ENCODE data around the gene TXNDC11. TPM values are rescaled to one million over a fixed set of nuclear protein-coding genes. Genes with fewer than 3 reads are reported as not detected.

TXNDC11 gene
- total and polyA plus RNA-seq, 2 donors (not counting 3 experiments of a cell fraction or from before 2014, with no cell fraction given): 42.5 to 66.0 TPM

DNA sequence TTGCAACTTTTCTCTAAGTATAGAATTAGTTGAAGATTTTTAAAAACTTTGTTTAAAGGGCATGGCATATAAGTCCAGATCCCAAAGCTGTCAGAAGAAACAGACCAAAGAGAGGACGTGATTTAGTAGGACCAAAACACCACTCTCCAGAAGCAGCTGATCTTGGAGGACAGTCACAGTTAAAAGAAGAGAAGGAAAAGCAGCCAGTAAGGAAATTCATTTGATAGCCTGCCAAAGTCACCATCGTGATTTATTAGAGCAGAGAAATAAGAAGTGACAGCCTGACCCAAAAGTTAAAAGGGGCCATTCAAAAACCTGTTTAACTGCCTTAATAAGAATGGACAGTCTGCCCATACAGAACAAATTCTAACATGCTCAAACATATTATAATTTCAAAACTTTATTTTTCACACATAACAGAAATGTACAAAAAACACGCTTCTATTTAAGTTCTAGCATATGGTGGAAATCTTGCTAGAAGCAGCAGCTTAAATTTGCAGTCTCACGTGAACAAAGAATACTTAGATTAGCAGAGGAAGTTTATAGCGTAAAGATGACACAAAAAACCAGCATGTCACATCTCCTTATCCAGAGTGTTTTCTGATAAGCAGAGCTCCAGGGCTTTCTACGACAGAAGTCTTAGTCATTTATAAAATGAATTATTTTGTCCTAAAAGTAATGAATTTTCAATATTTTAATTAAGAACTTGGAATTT is 37.2 kb downstream of the TXNDC11 start:
- BruUV-seq (replicated peaks): no TSS peak
- peaks cover under 1 to 9% of the 10 kb centered on the region in 2 experiments for H3K36me3 ChIP-seq (ENCODE audit: control insufficient read depth in 2 of 2, extremely low read depth in 1 of 2, insufficient read depth in 2 of 2, low read length in 2 of 2)
- dilution Hi-C loops (cut with MboI; ENCODE audit: extremely low pct_ligation_motif_present, low sequenced_read_pairs): no loop called here
- intact Hi-C loops (cut with micrococcal nuclease): no loop called here
- no peaks in the 10 kb centered on the region for H4K20me1 ChIP-seq (replicated peaks; ENCODE audit: control insufficient read depth, extremely low read depth, insufficient read depth, low read length)
- H2AFZ ChIP-seq (ENCODE audit: low read depth, low read length): no peak overlapping the region
- peaks cover 5% of the 10 kb centered on the region for H3K79me2 ChIP-seq (ENCODE audit: control insufficient read depth, insufficient read depth, low read length)
- no peak overlapping the region for H3K4me2 ChIP-seq (ENCODE audit: insufficient read depth, low read length)
- H3K9ac ChIP-seq (replicated peaks; ENCODE audit: extremely low read depth, insufficient read depth, low read length): no peak overlapping the region
- no peak for FAIRE-seq
- TF ChIP-seq, protein P1, sequence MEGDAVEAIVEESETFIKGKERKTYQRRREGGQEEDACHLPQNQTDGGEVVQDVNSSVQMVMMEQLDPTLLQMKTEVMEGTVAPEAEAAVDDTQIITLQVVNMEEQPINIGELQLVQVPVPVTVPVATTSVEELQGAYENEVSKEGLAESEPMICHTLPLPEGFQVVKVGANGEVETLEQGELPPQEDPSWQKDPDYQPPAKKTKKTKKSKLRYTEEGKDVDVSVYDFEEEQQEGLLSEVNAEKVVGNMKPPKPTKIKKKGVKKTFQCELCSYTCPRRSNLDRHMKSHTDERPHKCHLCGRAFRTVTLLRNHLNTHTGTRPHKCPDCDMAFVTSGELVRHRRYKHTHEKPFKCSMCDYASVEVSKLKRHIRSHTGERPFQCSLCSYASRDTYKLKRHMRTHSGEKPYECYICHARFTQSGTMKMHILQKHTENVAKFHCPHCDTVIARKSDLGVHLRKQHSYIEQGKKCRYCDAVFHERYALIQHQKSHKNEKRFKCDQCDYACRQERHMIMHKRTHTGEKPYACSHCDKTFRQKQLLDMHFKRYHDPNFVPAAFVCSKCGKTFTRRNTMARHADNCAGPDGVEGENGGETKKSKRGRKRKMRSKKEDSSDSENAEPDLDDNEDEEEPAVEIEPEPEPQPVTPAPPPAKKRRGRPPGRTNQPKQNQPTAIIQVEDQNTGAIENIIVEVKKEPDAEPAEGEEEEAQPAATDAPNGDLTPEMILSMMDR (IDR thresholded peaks at IDR 0.05; ENCODE audit: extremely low read depth in 1 of 2, insufficient read depth in 1 of 2, low read depth in 1 of 2, low read length in 2 of 2): no peak
- TF ChIP-seq EZH2 (IDR thresholded peaks at IDR 0.05; ENCODE audit: borderline replicate concordance, low read depth, low read length, severe bottlenecking) (no peak), POLR2A (IDR thresholded peaks at IDR 0.05; ENCODE audit: low read depth, low read length) (no peak), FOS (IDR thresholded peaks at IDR 0.05; ENCODE audit: borderline replicate concordance, insufficient read depth, low read length) (no peak), GATA2 (IDR thresholded peaks at IDR 0.05; ENCODE audit: insufficient read depth, insufficient read length, low read depth, low read length) (no peak), MYC (IDR thresholded peaks at IDR 0.05; ENCODE audit: low read depth, low read length) (no peak)
- TF ChIP-seq, protein P2, sequence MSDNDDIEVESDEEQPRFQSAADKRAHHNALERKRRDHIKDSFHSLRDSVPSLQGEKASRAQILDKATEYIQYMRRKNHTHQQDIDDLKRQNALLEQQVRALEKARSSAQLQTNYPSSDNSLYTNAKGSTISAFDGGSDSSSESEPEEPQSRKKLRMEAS (IDR thresholded peaks at IDR 0.05; ENCODE audit: insufficient read depth, insufficient read length): no peak
- H3K4me1 ChIP-seq (ENCODE audit: control insufficient read depth, extremely low read depth, insufficient read depth, low read length): no peaks in the 10 kb centered on the region
- H3K27ac ChIP-seq (ENCODE audit: insufficient read depth, low read depth, low read length): no peak overlapping the region
- H3K27me3 ChIP-seq (ENCODE audit: control insufficient read depth in 2 of 2, insufficient read depth in 2 of 2, low read length in 2 of 2): no peaks in the 10 kb centered on the region
- CTCF ChIA-PET: interaction anchor here (1.1 kb wide), 1 partner anchor 9 kb away, joined by 5 read pairs; no protein-coding TSS in a partner anchor
- no peaks in the 10 kb centered on the region for H3K9me3 ChIP-seq (replicated peaks; ENCODE audit: control insufficient read depth, insufficient read depth, low read length)
- DNase-seq (ENCODE audit: low read depth, low spot score): no peak
- no peaks in the 10 kb centered on the region for H3K9me1 ChIP-seq (replicated peaks; ENCODE audit: control insufficient read depth, extremely low read depth, insufficient read depth, low read length)
- no peak overlapping the region for H3K4me3 ChIP-seq (replicated peaks in 1 of 3; ENCODE audit: insufficient read depth in 1 of 3, low read depth in 1 of 3, low read length in 3 of 3)
- POLR2A ChIA-PET: no interaction called here

Data from endothelial cell of umbilical vein (primary cell).